NCI-H1105 (cell line): ENCODE data around the gene SNRNP48.

ENCODE experiments used
- DNase-seq: peaks from one replicate; lab custom pipeline; 2025; lab: John Stamatoyannopoulos, UW

SNRNP48 gene

DNA sequence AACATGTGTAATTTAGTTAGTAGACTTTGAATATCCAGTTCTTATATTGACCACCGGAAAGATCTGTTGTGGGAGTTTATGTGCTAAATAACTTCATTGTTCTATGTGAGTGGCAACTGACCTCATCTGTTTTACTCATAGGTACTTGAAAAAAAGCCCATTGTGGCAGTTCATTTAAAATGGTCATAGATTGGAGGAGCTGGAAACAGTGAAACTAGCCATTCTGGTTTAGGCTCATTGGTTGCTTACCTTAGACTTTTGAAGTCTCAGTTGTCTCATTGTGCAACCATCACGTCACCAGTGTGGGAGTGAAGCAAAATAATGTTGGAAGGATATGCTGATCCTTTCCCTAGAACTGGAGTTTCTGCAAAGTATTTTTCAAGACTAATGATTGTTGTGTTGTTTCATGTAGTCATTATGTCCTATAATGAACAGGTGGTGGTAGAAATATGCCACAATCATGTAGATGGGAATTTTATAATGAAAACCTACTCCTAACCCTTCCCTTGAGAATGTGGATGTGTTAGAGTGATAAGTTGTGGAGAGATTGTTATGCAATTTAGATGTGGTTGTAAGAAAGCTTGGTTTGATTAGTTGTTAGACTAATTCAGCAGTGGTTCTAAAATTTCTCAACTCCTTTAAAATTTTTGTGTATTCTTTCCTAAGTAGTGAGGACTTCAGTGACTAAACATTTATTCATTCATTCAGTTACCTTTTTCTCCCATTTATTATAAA lies 30.2 kb upstream of the SNRNP48 start:
- no peak for DNase-seq

DNA sequence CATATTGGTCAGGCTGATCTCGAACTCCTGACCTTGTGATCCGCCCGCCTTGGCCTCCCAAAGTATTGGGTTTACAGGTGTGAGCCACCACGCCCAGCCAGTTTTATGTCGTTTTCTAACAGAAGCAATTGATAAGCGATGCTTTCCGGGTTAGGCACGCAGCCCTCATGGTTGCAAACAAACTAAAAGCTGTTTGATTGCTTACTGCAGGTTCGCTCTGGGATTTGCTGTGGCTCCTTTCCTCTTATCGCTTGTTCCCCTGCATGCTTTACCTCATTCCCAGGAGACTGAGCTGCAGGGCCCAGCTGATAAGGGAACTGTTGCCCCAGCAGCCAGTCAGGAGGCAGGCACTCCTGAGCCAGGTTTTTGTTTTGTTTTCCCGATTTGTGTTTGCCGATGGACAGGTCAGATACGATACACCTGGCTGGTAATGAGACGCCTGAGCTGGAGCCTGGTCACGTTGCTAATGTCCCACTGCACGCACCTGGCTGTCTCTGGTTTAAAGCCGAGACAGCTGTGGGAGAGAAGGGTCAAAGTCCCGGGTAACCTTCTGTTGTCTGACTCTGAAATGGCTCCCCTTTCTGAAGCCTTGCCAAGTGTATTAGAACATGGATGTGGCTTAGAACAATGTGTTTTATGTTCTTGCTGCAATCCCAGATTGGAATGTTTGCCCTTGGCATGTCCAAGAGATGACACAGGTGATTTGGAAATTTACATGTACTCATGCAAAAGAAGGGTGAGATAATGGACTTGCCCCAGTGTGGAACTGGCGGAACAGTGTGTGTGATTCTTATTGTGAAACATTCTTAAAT lies 28.6 kb upstream of the SNRNP48 start:
- DNase-seq, result peak; percentile 91

DNA sequence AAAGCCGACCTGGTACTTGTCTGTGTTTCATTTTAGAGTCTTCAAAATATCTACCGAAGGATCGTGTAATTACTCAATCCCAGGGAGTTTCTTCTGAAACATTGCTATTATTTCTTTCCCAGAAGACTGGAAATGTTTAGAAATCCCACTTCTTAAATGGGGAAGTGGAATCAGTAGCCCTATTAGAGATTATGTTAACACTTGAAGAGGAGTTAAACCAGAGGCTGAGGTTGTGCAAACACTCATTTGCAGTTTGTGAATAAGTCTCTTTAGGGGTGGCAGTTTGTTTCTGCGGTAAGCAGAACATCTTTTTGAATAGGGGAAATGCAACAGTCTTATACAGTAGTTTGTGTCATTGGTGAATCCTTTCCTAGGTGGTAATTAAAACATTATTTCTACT lies 27.2 kb upstream of the SNRNP48 start:
- no peak for DNase-seq

DNA sequence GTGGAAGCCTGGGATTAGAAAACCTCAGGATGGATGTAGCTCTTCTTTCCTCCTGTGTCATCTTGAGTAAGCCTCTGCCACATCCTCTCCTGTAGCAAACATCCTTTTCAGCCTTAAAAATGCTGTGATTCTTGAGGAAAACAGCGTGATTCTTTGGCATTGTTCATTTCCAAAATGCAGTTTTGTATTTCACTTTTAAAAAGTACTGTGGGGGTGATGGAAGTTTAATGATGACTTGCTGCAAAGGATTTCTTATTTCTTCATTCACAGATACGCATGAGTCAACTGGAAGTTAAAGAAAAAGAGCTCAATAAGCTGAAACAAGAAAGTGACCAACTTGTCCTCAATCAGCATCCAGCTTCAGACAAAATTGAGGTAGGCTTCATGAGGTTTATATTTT lies 23.9 kb upstream of the SNRNP48 start:
- no peak for DNase-seq

DNA sequence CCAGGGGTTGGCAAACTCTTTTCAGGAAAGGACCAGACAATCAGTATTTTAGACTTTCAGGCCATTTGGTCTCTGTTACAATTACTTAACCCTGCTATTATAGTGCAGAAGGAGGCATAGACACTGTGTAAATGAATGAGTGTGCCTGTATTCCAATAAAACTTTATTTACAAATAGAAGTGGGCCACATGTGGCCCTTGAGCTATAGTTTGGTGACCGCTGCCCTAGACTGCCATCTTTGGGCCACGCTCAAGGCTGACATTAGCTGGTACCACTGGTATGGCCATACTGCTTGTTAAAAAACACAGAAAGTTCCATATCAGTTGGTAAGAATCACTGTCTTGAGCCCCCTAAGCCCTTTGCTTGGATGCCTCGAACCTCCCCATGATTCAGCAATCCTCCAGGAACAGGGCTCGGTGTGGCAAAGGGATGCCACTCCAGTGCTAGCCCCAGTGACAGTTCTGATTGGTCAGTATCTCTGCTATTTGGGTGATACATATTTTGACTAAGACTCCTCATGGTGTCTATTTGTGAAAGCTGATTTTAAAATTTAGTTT lies 23.3 kb upstream of the SNRNP48 start:
- DNase-seq, result no peak

DNA sequence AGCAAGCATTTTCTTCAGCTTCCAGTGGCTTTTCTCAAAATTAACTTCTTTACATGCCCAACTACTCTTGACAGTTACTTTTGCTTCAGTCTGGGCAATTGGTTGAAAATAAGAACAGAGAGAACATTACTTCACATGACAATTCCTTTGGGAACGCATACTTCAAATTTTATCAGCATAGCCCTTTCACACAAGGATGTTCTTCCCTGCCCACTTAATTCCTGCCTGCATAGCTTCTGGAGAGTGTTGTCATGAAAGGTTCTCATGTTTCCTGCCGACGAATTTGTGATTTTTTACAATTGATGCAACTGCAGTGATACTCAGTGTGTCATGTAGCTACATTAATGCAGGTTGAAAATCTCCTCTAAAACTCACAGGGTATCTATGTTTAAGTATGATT lies 22.0 kb upstream of the SNRNP48 start:
- DNase-seq, result no peak

DNA sequence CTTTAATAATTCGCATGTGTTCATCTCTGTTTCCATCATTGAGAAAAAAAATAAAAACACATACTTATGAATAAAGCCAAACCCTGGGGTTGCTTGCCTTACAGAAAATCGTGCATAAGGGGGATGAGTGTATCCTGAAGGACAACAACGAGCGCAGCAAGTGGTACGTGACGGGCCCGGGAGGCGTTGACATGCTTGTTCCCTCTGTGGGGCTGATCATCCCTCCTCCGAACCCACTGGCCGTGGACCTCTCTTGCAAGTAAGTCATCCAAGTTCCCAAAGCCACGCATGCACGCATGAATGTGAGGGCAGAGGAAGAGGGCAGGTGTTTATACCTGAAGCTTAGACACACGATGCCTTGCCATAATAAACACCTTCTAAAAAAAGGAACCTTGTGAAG lies 20.9 kb upstream of the SNRNP48 start:
- no peak for DNase-seq

DNA sequence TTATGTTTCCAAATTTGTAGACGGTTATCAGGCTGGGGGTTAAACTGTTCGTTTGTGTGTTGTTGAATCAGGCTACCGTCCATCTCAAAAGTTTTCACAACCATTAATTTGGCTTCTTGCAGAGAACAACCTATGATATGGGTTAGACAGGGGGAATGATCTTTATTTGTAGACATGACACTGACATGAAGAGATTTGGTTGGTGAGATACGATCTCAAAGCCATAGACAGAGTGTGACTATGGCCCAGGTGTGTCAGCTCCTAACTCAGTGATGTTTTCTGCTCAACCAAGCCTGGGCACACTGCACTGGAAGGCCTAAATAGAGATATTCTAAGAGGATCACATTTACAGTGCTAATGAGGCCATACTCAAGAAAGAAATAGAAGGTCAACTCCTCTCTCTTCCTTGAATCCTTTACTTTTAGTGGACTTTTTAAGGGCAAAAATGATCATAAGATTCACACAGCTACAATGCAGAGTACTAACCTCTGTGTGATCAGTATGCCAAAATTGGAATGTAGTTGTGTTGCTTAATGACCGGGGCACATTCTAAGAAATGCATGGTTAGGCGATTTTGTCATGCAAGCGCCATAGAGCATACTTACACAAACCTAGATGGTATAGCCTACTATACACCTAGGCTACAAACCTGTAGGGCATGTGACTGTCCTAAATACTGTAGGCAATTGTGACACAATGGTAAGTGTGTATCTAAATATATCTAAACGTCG lies 17.6 kb upstream of the SNRNP48 start:
- DNase-seq, result no peak

DNA sequence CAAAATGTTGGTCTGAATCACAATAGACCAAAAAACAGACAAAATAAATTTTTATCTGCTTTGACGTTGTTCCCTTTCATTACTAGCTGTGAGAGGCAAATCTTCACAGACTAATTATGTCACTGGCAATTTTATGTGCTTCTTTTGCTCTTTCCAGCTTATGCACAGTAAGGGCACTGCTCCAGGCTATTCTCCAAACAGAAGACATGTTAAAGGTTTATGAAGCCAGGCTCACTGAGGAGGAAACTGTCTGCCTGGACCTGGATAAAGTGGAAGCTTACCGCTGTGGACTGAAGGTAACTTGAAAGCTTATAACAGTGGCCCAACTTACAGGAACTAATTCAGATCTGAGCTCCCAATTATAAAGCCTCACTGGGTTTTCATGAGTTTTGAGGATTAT lies 15.5 kb upstream of the SNRNP48 start:
- no peak for DNase-seq

DNA sequence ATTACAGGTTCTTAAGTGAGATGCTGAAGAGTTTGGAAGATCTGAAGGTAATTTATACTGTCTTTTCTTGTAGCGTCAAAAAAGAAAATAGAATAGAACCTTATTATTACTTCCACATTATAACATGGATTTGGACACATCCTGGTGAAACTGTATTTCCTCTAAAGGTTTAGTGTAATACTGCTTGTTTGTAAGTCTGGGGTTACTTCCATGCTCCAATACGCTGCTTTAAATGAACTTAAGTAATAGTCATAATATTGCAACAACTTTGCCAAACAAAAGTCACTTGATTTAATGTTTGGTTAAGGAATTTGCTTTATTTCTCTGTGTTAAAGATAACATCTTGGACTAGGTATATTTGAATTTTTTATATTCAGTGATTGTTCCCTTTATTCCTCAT lies 11.5 kb upstream of the SNRNP48 start:
- DNase-seq, result no peak

DNA sequence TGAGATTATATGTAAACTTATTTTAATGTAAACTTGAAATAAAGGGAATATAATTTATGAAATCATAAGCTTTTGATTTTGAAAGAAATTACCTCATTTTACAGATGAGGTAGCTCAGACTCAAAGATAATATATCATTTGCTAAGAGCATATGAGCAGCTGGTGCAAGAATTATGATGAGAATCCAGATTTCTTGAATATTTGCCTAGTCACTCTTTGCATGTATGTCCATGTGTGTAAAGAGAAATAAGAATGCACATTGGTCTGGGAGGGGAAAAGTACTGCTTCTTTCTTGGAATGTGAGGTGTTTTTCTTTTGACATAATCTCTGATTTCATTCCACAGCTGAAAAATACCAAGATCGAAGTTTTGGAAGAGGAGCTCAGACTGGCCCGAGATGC lies 11.1 kb upstream of the SNRNP48 start:
- no peak for DNase-seq

DNA sequence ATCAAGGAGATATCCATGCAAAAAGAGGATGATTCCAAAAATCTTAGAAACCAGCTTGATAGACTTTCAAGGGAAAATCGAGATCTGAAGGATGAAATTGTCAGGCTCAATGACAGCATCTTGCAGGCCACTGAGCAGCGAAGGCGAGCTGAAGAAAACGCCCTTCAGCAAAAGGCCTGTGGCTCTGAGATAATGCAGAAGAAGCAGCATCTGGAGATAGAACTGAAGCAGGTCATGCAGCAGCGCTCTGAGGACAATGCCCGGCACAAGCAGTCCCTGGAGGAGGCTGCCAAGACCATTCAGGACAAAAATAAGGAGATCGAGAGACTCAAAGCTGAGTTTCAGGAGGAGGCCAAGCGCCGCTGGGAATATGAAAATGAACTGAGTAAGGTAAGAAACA lies 10.1 kb upstream of the SNRNP48 start:
- DNase-seq, result no peak

DNA sequence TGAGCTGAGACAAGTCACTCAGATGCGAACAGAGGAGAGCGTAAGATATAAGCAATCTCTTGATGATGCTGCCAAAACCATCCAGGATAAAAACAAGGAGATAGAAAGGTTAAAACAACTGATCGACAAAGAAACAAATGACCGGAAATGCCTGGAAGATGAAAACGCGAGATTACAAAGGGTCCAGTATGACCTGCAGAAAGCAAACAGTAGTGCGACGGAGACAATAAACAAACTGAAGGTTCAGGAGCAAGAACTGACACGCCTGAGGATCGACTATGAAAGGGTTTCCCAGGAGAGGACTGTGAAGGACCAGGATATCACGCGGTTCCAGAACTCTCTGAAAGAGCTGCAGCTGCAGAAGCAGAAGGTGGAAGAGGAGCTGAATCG lies 9.5 kb upstream of the SNRNP48 start:
- DNase-seq, result no peak

DNA sequence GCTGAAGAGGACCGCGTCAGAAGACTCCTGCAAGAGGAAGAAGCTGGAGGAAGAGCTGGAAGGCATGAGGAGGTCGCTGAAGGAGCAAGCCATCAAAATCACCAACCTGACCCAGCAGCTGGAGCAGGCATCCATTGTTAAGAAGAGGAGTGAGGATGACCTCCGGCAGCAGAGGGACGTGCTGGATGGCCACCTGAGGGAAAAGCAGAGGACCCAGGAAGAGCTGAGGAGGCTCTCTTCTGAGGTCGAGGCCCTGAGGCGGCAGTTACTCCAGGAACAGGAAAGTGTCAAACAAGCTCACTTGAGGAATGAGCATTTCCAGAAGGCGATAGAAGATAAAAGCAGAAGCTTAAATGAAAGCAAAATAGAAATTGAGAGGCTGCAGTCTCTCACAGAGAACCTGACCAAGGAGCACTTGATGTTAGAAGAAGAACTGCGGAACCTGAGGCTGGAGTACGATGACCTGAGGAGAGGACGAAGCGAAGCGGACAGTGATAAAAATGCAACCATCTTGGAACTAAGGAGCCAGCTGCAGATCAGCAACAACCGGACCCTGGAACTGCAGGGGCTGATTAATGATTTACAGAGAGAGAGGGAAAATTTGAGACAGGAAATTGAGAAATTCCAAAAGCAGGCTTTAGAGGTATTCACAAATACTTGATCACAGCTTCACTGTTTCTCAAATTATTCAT lies 8.9 kb upstream of the SNRNP48 start:
- no peak for DNase-seq

DNA sequence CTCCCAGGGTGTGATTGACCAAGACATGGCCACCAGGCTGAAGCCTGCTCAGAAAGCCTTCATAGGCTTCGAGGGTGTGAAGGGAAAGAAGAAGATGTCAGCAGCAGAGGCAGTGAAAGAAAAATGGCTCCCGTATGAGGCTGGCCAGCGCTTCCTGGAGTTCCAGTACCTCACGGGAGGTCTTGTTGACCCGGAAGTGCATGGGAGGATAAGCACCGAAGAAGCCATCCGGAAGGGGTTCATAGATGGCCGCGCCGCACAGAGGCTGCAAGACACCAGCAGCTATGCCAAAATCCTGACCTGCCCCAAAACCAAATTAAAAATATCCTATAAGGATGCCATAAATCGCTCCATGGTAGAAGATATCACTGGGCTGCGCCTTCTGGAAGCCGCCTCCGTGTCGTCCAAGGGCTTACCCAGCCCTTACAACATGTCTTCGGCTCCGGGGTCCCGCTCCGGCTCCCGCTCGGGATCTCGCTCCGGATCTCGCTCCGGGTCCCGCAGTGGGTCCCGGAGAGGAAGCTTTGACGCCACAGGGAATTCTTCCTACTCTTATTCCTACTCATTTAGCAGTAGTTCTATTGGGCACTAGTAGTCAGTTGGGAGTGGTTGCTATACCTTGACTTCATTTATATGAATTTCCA lies 4.6 kb upstream of the SNRNP48 start:
- DNase-seq, result no peak

DNA sequence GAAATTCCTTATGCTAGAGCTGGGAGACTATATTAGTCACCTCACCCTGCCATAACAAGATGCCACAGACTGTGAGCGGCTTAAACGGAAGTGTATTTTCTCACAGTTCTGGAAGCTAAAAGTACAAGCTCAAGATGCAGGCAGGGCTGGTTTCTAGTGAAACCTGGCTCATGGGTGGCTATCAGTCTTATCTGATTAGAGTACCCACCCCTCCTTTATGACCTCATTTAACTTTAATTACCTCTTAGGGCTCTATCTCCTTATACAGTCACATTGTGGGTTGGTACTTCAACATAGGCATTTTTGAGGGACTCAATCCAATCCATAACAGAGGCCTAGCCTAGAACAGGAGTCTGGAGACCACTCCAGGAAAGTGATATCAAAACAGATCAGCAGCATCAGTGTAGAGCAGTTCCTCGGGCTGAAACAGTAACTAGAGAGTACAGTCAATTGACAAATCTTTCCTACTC lies 2.3 kb upstream of the SNRNP48 start:
- DNase-seq, result no peak

DNA sequence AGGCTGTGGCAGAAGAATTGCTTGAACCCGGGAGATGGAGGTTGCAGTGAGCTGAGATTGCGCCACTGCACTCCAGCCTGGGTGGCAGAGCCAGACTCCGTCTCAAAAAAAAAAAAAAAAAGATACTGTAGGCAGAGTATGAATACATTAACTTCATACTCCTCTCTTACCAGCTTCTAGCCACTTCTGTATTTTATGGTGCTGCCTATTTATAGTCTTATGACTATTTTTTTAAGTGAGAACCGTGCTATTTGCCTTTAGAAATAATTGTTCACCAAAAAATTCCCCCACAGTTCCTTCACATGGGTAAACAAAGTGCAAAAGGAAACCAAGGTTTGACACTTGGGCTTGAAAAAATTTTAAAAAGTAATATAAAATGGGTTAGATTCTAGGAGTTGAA lies 1.5 kb upstream of the SNRNP48 start:
- no peak for DNase-seq

DNA sequence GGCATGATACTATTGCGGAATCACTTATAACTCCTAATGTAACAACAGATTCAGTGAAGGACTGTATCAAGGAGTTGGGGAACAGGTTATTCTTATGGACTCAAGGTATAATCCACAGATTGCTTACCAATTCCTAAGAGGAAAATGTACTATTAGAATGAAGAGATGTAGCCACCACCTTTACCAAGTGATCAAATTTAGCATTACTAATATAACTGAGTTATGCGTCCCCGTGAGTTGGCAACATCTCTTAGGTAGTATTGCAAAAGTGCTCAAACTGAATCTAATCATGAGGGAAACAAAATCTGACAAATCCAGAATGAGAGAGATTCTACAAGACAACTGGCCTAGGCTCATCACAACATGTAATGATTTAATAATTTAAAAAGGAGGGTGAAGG lies 777 bp upstream of the SNRNP48 start:
- no peak for DNase-seq

DNA sequence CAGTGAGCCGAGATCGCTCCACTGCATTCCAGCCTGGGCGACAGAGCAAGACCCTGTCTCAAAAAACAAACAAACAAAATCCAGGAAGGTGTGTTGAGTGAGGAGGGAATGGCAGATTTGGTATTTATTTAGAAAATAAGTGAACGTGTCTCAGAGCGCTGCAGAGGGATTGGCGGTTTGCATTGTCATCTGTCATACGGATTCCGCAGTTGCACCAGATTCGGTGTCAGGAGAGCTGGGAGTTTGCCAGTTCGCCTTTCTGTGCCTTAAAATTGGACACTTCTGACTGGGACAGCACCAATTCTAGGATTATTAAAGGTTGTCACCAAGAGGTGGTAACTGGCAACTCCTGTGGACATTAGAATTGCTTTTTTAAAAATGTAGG lies 912 bp downstream of the SNRNP48 start:
- no peak for DNase-seq

DNA sequence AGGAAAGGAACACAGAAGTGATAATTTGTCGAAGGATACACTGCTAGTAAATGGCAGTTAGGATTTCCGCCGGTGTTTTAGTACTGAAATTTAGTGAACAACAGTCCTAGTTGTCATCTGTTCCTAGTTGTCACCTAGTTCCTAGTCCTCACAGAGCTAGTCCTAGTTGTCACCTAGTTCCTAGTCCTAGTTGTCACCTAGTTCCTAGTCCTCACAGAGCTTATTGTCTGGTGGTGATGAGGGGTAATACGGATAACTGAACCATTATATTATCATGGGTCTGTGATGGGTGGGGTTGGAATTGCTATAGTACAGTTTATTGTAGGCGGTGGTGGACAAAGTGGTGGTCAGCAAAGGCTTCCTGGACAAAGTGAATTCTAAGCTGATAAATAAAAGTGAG lies 1.8 kb downstream of the SNRNP48 start:
- DNase-seq, result no peak

DNA sequence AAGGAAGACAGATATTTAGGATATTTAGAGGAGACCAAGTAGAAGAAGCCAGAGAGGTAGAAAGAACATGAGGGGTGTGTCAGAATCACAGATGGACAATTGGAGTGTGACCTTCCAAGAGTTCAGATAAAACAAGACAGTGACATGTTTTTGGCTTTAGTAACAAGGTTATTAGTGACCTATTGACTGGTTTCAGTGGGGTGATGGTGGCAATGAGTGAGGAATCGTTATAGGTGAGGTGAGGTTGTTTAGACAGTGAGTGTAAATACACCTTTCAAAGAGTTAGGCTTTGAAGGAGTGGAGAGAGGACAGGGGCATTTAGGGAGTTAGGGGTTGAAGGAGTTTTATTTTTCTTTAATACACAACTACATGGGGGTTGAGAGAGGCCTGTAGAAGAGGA lies 3.2 kb downstream of the SNRNP48 start:
- no peak for DNase-seq
